ENCODE data around the gene LY6G6C. TPM values are rescaled to one million over a fixed set of nuclear protein-coding genes. Genes with fewer than 3 reads are reported as not detected.
A peak's percentile ranks its signal among the peaks of the same experiment; 100 is the strongest.

The LY6G6C gene
- total RNA-seq, 2 experiments from 2014 or later: not detected

GRCh38 chr6:31762356-31762755, 40.8 kb upstream of the LY6G6C start, which contains the start of gene SAPCD1:
SAPCD1 (plus strand) TSS chr6:31762656; CDS start chr6:31763055, 399 bp downstream.
- peak within 1 kb of the TSS; percentile 2 for H3K27ac Mint-ChIP-seq
- peaks cover 11% of the 10 kb centered on the region for H3K4me1 Mint-ChIP-seq
- H3K36me3 Mint-ChIP-seq (ENCODE audit: low read depth): peaks cover 36% of the 10 kb centered on the region
- DNase-seq: no peak
- CTCF ChIA-PET: no interaction called here
- no peak within 1 kb of the TSS for H3K4me3 Mint-ChIP-seq
- H3K27me3 Mint-ChIP-seq: no peaks in the 10 kb centered on the region
- H3K9me3 Mint-ChIP-seq: no peaks in the 10 kb centered on the region
- POLR2A ChIA-PET: no interaction called here

DNA sequence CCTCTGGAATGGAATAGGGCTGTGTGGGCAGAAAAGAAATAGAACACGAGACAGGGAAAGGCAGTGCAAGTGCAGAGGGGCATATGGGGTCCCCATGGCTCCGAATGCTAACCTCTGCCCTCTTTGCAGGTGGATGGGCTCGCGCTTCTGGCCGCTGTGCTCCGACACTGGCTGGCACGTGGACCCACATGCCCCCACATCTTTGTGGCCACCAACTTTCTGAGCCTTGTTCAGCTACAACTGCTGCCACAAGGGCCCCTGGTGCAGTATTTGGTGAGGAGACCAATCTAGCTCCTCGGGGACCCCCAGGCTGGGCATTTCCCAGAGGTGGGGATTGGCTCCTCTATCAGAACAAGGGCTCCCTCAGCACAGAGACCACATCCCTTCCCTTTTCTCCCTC, 39.8 kb upstream of the LY6G6C start:
- CTCF ChIA-PET: no interaction called here
- H3K4me3 Mint-ChIP-seq: no peak overlapping the region
- POLR2A ChIA-PET: interaction anchor here (1.1 to 1.3 kb wide), 2 partner anchors 24 to 31 kb away, joined by 4 to 7 read pairs; no protein-coding TSS in a partner anchor
- H3K9me3 Mint-ChIP-seq: no peaks in the 10 kb centered on the region
- peaks cover 11% of the 10 kb centered on the region for H3K4me1 Mint-ChIP-seq
- no peak for DNase-seq
- H3K27ac Mint-ChIP-seq: no peak overlapping the region
- peaks cover 33% of the 10 kb centered on the region for H3K36me3 Mint-ChIP-seq (ENCODE audit: low read depth)
- H3K27me3 Mint-ChIP-seq: no peaks in the 10 kb centered on the region

DNA sequence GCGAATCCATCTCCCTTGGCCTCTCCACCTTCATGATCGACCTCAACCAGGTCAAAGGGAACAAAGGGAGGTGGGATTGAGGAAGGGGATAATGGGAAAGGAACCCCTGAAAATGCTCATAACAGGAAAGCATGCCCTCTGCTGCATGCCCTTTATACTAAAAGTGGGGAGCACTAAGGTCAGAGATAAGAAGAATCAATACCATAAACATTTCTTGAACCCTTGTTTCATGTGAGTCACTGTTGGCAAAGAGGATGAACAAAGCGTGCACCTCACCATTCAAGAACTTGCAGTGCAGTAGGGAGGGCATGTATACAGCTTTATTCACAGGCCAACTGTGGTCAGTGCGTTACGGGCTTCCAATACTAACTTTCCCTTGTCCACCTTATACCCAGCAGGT, 39.2 kb upstream of the LY6G6C start:
- no peak overlapping the region for H3K27ac Mint-ChIP-seq
- no peaks in the 10 kb centered on the region for H3K9me3 Mint-ChIP-seq
- peaks cover 11% of the 10 kb centered on the region for H3K4me1 Mint-ChIP-seq
- ChIA-PET POLR2A (interaction anchor here (1.1 to 1.3 kb wide), 2 partner anchors 23 to 31 kb away, joined by 4 to 7 read pairs; no protein-coding TSS in a partner anchor), CTCF (no interaction called here)
- H3K27me3 Mint-ChIP-seq: no peaks in the 10 kb centered on the region
- H3K4me3 Mint-ChIP-seq: no peak overlapping the region
- DNase-seq: no peak
- H3K36me3 Mint-ChIP-seq (ENCODE audit: low read depth): peaks cover 33% of the 10 kb centered on the region

DNA sequence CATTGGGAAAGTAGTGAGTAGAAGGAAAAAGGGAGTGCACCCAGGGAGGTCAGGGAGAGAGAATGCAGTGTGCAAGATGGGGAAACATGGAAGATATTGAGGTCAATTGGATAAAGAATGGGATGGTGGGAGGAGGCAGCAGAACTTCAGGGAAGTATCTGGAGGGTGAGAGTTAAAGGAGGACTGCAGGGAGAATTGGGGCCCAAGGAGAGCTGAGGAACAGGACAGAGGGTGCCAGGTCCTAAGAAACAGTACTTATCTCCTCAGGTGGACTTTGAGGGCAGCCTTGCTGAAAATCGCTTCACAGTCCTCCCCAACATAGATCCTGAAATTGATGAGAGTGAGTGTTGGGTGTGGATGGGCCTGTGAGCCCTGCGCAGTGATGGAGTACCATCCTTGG, 36.7 kb upstream of the LY6G6C start:
- ChIA-PET POLR2A (interaction anchor here (0.7 to 2.1 kb wide), 4 partner anchors 8 to 18 kb away, joined by 3 to 5 read pairs (median 4); no protein-coding TSS in a partner anchor), CTCF (interaction anchor here (2.7 kb wide), 1 partner anchor 12 kb away, joined by 12 read pairs; no protein-coding TSS in a partner anchor)
- Mint-ChIP-seq H3K4me1 (peaks cover under 1% of the 10 kb centered on the region), H3K27ac (no peak overlapping the region), H3K36me3 (ENCODE audit: low read depth) (peaks cover 28% of the 10 kb centered on the region), H3K4me3 (no peak overlapping the region), H3K27me3 (no peaks in the 10 kb centered on the region), H3K9me3 (no peaks in the 10 kb centered on the region)
- DNase-seq: no peak

DNA sequence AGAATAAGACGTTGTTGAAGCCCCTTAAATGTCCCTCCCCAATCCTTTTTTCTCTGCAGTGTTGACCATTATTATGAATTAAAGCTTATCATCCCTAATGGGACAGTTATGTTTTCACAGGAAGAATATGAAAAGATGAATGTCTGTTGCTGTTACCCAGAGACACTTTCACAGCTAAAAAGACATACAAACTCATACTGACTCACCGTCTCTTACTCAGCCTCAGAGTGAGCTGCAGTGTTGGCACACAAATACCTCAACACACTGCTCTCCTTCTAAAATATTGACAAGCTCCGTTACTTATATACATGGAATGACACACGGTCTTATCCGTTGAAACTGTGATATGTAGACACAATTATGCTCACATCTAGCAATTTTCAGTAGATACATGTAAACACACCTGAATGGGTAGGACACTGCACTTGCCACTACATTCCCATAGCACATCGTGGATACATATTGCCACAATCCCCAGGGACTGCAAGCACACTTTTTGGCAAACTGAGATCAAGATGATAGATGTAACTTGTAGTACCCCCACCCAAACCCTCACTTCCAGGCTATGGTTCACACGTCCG, 31.3 kb upstream of the LY6G6C start:
- Mint-ChIP-seq H3K9me3 (no peaks in the 10 kb centered on the region), H3K27me3 (no peaks in the 10 kb centered on the region)

DNA sequence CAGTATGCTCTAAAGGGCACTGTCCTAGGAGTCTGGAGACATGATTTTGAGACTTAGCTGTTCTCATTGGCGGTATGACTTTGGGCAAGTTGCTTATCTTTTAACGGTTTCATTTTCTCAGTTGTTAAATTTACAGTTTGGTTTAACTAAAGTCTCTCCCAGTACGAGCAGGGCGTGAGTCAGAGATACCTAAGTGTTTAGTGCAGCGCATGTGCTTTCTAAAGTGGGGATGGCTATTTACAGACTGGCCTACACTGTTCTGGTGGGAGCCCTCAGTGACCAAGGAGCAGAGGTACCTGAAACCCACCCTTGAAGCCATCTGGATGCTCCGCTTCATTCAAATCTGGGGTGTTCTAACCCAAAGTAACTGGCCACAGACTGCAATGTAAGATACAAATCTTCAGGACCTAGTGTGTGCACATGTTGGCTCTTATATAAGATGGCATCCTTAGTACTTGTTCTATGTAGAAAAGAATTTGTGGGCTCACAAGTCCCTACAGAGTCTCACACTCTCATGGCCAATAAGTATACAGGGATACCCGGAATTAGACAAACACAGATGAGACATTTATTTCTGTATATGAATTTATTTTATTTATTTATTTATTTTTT, 29.0 kb upstream of the LY6G6C start:
- Mint-ChIP-seq H3K27me3 (no peaks in the 10 kb centered on the region), H3K4me3 (no peak overlapping the region), H3K27ac (no peak overlapping the region), H3K4me1 (no peaks in the 10 kb centered on the region), H3K9me3 (no peaks in the 10 kb centered on the region), H3K36me3 (ENCODE audit: low read depth) (peaks cover 25% of the 10 kb centered on the region)
- POLR2A ChIA-PET: interaction anchor here (4.5 kb wide), 1 partner anchor 11 kb away, joined by 27 read pairs; the partner anchor contains the start of gene MSH5
- DNase-seq: no peak
- CTCF ChIA-PET: interaction anchor here (0.9 to 1.5 kb wide), 2 partner anchors 10 to 19 kb away, joined by 3 to 5 read pairs; partner anchors contain the start of gene MSH5

More for the DNA sequence above, 31.3 kb upstream of the LY6G6C start:
- peaks cover 14% of the 10 kb centered on the region for H3K36me3 Mint-ChIP-seq (ENCODE audit: low read depth)
- ChIA-PET CTCF (interaction anchor here (0.7 to 1.5 kb wide), 3 partner anchors 17 to 228 kb away, joined by 3 to 8 read pairs (median 6); no protein-coding TSS in a partner anchor), POLR2A (interaction anchor here (0.7 to 4.5 kb wide), 3 partner anchors 13 to 42 kb away, joined by 3 to 27 read pairs (median 3); partner anchors contain the start of genes CLIC1 and MSH5)
- DNase-seq: no peak
- H3K4me1 Mint-ChIP-seq: no peaks in the 10 kb centered on the region
- no peak overlapping the region for H3K4me3 Mint-ChIP-seq
- H3K27ac Mint-ChIP-seq: no peak overlapping the region

GRCh38 chr6:31749301-31750036, 27.9 kb upstream of the LY6G6C start:
- Mint-ChIP-seq H3K4me3 (no peak overlapping the region), H3K9me3 (no peaks in the 10 kb centered on the region), H3K27ac (no peak overlapping the region), H3K4me1 (peaks cover 5% of the 10 kb centered on the region), H3K27me3 (no peaks in the 10 kb centered on the region), H3K36me3 (ENCODE audit: low read depth) (peaks cover 32% of the 10 kb centered on the region)
- POLR2A ChIA-PET: interaction anchor here (4.5 kb wide), 1 partner anchor 10 kb away, joined by 27 read pairs; the partner anchor contains the start of gene MSH5
- DNase-seq: no peak
- CTCF ChIA-PET: interaction anchor here (0.9 kb wide), 2 partner anchors 9 to 20 kb away, joined by 3 to 4 read pairs; partner anchors contain the start of gene MSH5

DNA sequence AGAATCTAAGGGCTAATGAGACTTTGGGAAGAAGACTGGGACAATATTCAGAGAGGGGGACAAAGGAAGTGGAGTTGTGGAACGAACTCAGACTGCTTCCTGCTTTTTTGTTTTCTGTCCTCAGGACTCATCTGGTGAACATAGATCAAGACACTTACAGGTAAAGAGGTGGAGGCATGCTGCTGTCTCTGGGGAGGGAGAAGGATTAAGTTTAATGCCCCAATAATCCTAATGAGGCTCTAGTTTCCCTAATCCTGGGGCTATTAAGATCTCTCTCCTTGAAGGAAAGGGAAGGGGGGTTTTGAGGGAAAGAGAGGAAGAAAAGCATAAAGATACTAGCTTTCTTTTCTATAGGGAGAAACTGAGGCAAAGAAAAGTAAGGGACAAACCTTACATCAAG, 22.9 kb upstream of the LY6G6C start:
- Mint-ChIP-seq H3K27ac (peak overlapping the region; percentile 30), H3K27me3 (no peaks in the 10 kb centered on the region), H3K9me3 (no peaks in the 10 kb centered on the region), H3K4me3 (no peak overlapping the region), H3K36me3 (ENCODE audit: low read depth) (peaks cover 60% of the 10 kb centered on the region), H3K4me1 (peaks cover 26% of the 10 kb centered on the region)
- CTCF ChIA-PET: interaction anchor here (1.2 to 7.8 kb wide), 2 partner anchors 8 to 27 kb away, joined by 3 to 88 read pairs; partner anchors contain the start of gene CLIC1
- POLR2A ChIA-PET: no interaction called here
- DNase-seq: no peak

- H3K9me3 Mint-ChIP-seq: no peaks in the 10 kb centered on the region
- DNase-seq: no peak
- peaks cover 42% of the 10 kb centered on the region for H3K4me1 Mint-ChIP-seq
- H3K27me3 Mint-ChIP-seq: no peaks in the 10 kb centered on the region
- peaks cover 53% of the 10 kb centered on the region for H3K36me3 Mint-ChIP-seq (ENCODE audit: low read depth)
- H3K4me3 Mint-ChIP-seq: no peak overlapping the region
- ChIA-PET CTCF (interaction anchor here (7.8 kb wide), 1 partner anchor 28 kb away, joined by 88 read pairs; no protein-coding TSS in a partner anchor), POLR2A (no interaction called here)
- no peak overlapping the region for H3K27ac Mint-ChIP-seq
Observed at GRCh38 chr6:31742894-31743293, 21.3 kb upstream of the LY6G6C start.

DNA sequence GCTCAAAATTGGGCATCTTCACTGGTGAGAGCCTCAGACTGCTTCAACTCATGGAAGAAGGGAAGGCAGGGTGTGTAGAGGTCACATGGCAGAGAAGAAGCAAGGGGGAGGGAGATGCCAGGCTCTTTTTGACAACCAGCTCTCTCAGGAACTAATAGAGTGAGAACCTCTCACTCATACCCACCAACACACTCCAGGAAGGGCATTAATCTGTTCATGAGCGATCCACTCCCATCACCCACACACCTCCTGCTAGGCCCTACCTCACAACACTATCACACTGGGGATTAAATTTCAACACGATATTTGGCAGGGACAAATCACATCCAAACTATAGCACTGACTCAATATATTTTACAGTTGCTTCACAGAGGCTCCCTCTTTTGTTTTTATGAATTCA, 20.3 kb upstream of the LY6G6C start:
- Mint-ChIP-seq H3K4me1 (peaks cover 53% of the 10 kb centered on the region), H3K9me3 (no peaks in the 10 kb centered on the region), H3K27me3 (no peaks in the 10 kb centered on the region), H3K36me3 (ENCODE audit: low read depth) (peaks cover 43% of the 10 kb centered on the region), H3K27ac (peak overlapping the region; percentile 48), H3K4me3 (peak overlapping the region; percentile 99)
- ChIA-PET CTCF (interaction anchor here (0.8 to 7.8 kb wide), 4 partner anchors 24 to 88 kb away, joined by 3 to 88 read pairs (median 8); no protein-coding TSS in a partner anchor), POLR2A (interaction anchor here (2.6 to 10.6 kb wide), 6 partner anchors 9 to 92 kb away, joined by 7 to 130 read pairs (median 66); partner anchors contain the start of genes CSNK2B, GPANK1 and VARS1)
- DNase-seq: no peak

- ChIA-PET CTCF (interaction anchor here (0.7 to 7.8 kb wide), 14 partner anchors 10 to 91 kb away, joined by 3 to 88 read pairs (median 4); partner anchors contain the start of genes DDAH2, HSPA1B, LSM2 and VARS1), POLR2A (interaction anchor here (0.6 to 10.6 kb wide), 33 partner anchors 10 to 1231 kb away, joined by 3 to 130 read pairs (median 13); partner anchors contain the start of genes ABHD16A, BAG6, C6orf47 and CSNK2B)
- Mint-ChIP-seq H3K9me3 (no peaks in the 10 kb centered on the region), H3K4me3 (peak overlapping the region; percentile 99), H3K36me3 (ENCODE audit: low read depth) (peaks cover 52% of the 10 kb centered on the region), H3K4me1 (peaks cover 56% of the 10 kb centered on the region), H3K27ac (peak overlapping the region; percentile 95), H3K27me3 (no peaks in the 10 kb centered on the region)
- no peak for DNase-seq
Observed at GRCh38 chr6:31740397-31741223, 19.1 kb upstream of the LY6G6C start.
